ENCODE measurements around the gene PGAM2. TPM values are rescaled to one million over a fixed set of nuclear protein-coding genes. Genes with fewer than 3 reads are reported as not detected.
A peak's percentile ranks its signal among the peaks of the same experiment; 100 is the strongest.

Gene PGAM2
- total RNA-seq, 3 donors from 2014 or later = 0.84 to 1.4 (median 0.96) TPM

- DNase-seq (no peak), ATAC-seq (no peak)
- TF ChIP-seq CTCF (IDR thresholded peaks at IDR 0.05) = no peak
- H3K4me1 ChIP-seq (ENCODE audit: low read depth) = peaks cover 8% of the 10 kb centered on the region
- no peak overlapping the region for H3K4me3 ChIP-seq
- no peaks in the 10 kb centered on the region for H3K9me3 ChIP-seq
- H3K36me3 ChIP-seq (ENCODE audit: low read depth) = no peaks in the 10 kb centered on the region
- intact Hi-C loops (cut with DNase I, micrococcal nuclease) = no loop called here
Observed at GRCh38 chr7:44050915-44051560, 14.3 kb downstream of the PGAM2 start.

- Histone ChIP-seq H3K9me3 (no peaks in the 10 kb centered on the region), H3K36me3 (ENCODE audit: low read depth) (no peaks in the 10 kb centered on the region), H3K4me1 (ENCODE audit: low read depth) (peaks cover 15% of the 10 kb centered on the region), H3K4me3 (no peak overlapping the region)
- intact Hi-C loops (cut with DNase I, micrococcal nuclease) = no loop called here
- no peak for ATAC-seq
- no peak for TF ChIP-seq CTCF (IDR thresholded peaks at IDR 0.05)
- DNase-seq = no peak
Observed at GRCh38 chr7:44050121-44050914, 15.0 kb downstream of the PGAM2 start.

- no peaks in the 10 kb centered on the region for H3K36me3 ChIP-seq (ENCODE audit: low read depth)
- H3K4me1 ChIP-seq (ENCODE audit: low read depth) = peaks cover 23% of the 10 kb centered on the region
- no peak for ATAC-seq
Observed at GRCh38 chr7:44048031-44048795, 17.2 kb downstream of the PGAM2 start.

GRCh38 chr7:44046321-44047061 is 18.9 kb downstream of the PGAM2 start:
- Histone ChIP-seq H3K36me3 (ENCODE audit: low read depth) (no peaks in the 10 kb centered on the region), H3K4me1 (ENCODE audit: low read depth) (peaks cover 23% of the 10 kb centered on the region), H3K9me3 (no peaks in the 10 kb centered on the region), H3K4me3 (no peak overlapping the region)
- no peak for TF ChIP-seq CTCF (IDR thresholded peaks at IDR 0.05)
- intact Hi-C loops (cut with DNase I, micrococcal nuclease) = no loop called here
- DNase-seq (no peak), ATAC-seq (peak; percentile 38)

More at GRCh38 chr7:44048031-44048795, 17.2 kb downstream of the PGAM2 start:
- no peak for DNase-seq
- Histone ChIP-seq H3K4me3 (no peak overlapping the region), H3K9me3 (no peaks in the 10 kb centered on the region)
- intact Hi-C loops (cut with DNase I, micrococcal nuclease) = no loop called here
- no peak for TF ChIP-seq CTCF (IDR thresholded peaks at IDR 0.05)
